H1 (cell line): Measurements from ENCODE around the gene RDM1.

ENCODE experiments used
- CEBPB ChIP-seq: IDR thresholded peaks from 2 replicates; pipeline ENCODE4 v1.6.1; 2012; ENCODE audit warnings: low read depth, low read length
- CTCF ChIP-seq, 3 experiments: IDR thresholded peaks; 1 replicate in 2 of 3; 2 replicates in 1 of 3; pipeline versions ENCODE4 v1.5.1 to v1.6.1; 2011; ENCODE audit warnings: low read length in 3 of 3, mild to moderate bottlenecking in 3 of 3, inconsistent platforms in 2 of 3, low read depth in 1 of 3, moderate library complexity in 1 of 3; ENCODE audit not compliant: insufficient read depth in 1 of 3; ENCODE audit errors: control extremely low read depth in 1 of 3
- JUND ChIP-seq: IDR thresholded peaks from 2 replicates; pipeline ENCODE4 v1.6.1; 2011; ENCODE audit warnings: mild to moderate bottlenecking, improper control_type of control experiment, low read length
- ZNF274 ChIP-seq: IDR thresholded peaks from 2 replicates; pipeline ENCODE4 v1.7.0; 2012; ENCODE audit warnings: low read length, borderline replicate concordance; ENCODE audit errors: extremely low read depth

GRCh38 chr17:35889241-35889640, 41.3 kb downstream of the RDM1 start:
- no peak for TF ChIP-seq CTCF (IDR thresholded peaks at IDR 0.05; ENCODE audit: control extremely low read depth in 1 of 3, insufficient read depth in 1 of 3, low read depth in 1 of 3, low read length in 3 of 3)
- TF ChIP-seq ZNF274, result no peak
- TF ChIP-seq CEBPB, result no peak
- TF ChIP-seq JUND, result no peak
